ENCODE data around the gene CRABP1.

GRCh38 chr15:78384651-78385050 is 44.5 kb downstream of the CRABP1 start:
- TF ChIP-seq REST (IDR thresholded peaks at IDR 0.05; ENCODE audit: borderline replicate concordance) (no peak), CTCF (IDR thresholded peaks at IDR 0.05; ENCODE audit: poor library complexity, severe bottlenecking) (no peak), EP300 (conservative IDR thresholded peaks at IDR 0.05; ENCODE audit: poor library complexity, severe bottlenecking) (no peak), RAD21 (conservative IDR thresholded peaks at IDR 0.05) (no peak), POLR2AphosphoS5 (IDR thresholded peaks at IDR 0.05) (no peak)

Measured in neural cell (in vitro differentiated cells).